NCI-H510A (cell line): ENCODE measurements around the gene PDE4D.
"Not testable (repeated sequence)": the region's sequence is repeated elsewhere in the genome, so short reads cannot be mapped to it uniquely, and the experiment has no call there.

Experiments used
- DNase-seq: peaks from one replicate; lab custom pipeline; 2025; lab: John Stamatoyannopoulos, UW

PDE4D gene

DNA sequence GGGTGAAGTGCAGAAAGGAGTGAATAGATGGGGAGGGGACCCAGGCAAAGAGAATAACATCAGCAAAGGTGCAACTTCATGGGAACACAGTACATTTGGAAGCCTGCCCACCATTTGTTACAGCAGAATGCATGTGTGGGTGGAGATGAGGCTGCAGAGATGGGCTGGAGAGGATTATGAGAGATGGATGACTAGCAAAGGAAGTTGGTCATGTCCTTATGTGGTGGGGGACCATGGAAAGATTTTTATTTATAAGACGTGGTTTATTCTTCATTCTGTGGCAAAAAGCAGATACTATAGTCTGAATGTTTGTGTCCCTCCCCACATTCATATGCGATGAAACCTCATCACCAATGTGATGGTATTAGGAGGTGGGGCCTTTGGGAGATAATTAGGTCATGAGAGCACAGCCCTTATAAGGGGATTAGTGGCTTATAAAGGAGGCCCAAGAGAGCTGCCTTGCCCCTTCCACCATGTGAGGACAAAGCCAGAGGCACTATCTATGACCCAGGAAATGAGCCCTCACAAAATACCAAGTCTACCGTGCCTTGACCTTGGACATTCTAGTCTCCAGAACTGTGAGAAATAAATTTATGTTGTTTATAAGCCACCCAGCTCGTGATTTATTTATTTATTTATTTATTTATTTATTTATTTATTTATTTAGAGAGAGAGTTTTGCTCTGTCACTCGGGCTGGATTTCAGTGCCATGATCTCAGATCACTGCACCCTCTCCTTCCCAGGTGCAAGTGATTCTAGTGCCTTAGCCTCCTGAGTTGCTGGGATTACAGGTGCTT is 827.0 kb downstream of the PDE4D start:
- DNase-seq = no peak

DNA sequence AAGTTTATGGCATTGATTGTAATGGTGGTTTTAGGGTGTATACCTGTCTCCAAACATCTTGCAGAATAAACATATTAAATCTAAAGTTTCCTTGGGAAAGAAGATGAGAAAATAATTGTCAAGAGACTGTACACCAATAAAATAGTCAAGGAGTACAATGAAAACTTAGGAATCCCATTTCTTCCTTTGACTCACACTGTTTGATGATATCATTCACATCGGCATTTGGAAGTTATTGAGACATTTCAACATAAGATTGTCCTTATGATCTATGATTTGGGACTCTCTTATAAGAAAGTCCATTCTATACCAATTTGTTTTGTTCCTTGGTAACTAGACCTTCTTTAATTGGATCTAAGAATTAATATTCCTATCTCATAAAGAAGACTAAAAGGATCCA is 828.0 kb downstream of the PDE4D start:
- no peak for DNase-seq

- no peak for DNase-seq
These were observed 829.2 kb downstream of the PDE4D start for GRCh38 chr5:59064293-59064692.

- DNase-seq = no peak
These were observed 830.4 kb downstream of the PDE4D start for GRCh38 chr5:59062986-59063683.

DNA sequence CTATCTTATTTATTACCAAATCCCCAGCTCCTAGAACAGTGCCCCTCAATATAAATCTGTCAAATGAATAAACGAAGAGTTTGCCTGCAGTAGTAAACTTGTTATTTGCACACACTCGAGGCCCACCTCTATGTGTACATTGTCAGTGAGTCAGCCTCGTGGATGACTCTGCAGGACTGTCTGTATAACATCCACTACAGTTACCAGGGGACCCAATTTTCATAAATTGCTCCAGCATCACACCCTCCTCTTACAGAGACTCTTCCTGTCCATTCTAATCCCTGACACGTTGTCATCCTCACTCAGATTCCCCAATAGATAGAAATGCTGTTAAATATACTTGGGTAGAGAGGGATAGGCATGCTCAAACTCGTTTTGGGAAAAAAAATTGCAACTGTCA is 832.1 kb downstream of the PDE4D start:
- DNase-seq = no peak

DNA sequence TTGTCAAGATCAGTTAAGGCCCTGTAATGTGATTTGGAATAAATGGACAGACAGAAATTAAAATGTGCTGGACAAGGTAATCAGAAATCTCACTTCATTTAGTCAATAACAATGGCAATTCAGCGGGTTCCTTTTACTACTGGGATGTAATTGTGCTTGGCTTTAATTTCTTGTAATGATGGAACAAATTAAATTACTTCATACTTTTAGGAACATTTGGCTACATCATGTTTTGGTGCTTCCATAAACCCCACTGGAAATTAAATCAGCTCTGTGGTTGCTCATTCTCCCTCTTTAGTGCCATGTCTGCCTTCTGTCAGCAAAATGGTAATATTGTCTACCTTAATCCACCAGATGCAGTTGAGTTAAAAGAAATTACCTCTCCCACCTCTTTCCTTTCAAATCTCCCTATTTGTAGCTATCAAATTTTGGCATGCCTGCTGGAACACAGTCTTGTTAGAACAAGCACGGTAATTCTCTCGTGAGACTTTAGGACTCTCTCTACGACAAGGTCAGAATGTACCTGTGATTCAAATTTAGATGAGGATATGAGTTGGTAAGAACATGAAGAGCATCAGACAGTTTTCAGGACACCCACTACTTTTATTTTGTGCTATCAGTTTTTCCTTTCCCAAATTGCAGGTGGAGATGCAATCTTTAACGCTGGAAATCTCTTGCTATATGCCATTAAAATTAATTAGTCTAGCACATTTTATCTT is 834.4 kb downstream of the PDE4D start:
- DNase-seq = no peak

DNA sequence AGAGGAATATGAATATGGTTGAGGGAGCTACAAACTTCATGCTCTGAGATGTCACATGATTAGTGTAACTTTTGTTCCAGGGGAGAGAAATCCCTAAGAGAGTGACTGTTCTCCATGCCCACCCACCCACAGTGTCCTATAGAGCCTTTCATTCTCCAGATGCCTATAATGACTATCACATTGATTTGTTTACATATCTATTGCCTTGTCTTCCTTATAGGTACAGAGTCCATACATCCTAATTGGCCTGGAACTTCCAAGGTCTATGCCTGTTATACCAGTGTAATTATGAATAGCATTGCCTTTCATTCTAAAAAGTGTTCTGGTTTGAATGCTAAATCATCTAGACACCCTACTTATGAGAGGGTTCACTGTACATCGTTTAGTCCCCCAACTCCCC is 835.3 kb downstream of the PDE4D start:
- no peak for DNase-seq

DNA sequence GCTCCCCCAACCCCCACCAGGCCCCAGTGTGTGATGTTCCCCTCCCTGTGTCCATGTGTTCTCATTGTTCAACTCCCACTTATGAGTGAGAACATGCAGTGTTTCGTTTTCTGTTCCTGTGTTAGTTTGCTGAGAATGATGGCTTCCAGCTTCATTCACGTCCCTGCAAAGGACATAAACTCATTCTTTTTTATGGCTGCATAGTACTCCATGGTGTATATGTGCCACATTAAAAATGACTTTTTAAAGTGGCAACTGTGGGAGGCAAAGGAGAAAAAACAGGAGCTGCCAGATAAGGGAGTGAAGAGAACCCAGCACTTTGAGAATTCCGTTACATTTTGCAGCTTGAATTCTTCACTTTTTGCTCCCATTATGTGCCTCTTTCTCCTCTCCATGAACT is 836.9 kb downstream of the PDE4D start:
- DNase-seq = not testable (repeated sequence)

DNA sequence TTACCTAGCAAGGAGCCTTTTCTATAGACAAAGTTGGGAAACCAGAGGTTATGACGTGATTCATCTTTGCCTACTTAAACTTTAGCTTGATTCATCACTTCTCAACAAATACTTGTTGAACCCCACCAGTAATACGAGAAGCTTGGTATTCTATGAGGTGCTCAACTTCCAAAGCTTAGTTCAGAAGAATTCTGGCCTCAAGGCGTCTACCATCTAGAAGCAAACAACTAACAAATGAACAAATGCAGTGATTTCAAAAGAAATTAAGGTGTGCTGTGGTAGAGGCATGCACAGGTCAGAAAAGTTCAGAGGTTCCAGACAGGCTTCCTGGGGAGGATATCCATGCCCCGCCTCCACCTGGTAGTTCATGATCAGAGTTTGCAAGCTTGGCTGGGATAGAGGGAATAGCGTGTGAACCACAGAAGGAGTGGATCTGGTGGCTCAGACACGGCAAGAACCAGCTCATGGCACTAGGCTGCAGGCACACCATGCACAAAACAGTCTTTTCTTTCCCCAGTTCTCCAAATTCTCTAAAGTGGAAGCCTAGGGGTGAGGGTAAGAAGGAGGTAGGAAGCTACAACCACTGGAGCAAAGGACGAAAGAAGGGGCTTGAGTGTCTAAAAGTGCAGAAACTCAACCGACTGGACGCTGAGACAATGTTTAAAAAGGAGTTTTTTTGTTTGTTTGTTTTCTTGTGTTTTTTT is 837.6 kb downstream of the PDE4D start:
- no peak for DNase-seq

- no peak for DNase-seq
These were observed 838.5 kb downstream of the PDE4D start for GRCh38 chr5:59054963-59055528.

- no peak for DNase-seq
These were observed 841.6 kb downstream of the PDE4D start for GRCh38 chr5:59051951-59052350.

DNA sequence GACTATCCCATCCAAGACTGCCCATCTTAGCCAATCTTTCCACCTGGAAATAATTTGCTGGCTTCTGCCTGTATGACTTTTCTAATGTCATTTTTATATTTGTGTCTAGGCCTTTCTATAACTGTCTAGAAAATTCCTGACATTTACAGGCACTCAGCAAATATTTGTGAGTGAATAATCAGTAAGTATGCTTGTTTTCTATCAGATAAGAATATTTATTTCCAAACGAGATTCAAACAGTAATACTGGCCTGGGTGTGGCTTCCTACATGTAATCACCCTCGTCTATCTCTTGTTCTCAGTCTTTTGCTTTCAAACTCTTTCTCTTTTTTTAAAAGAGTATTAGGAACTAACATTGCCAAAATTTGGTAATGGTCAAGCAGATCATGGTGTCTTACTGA is 844.4 kb downstream of the PDE4D start:
- no peak for DNase-seq

- DNase-seq = no peak
These were observed 851.1 kb downstream of the PDE4D start for GRCh38 chr5:59042201-59043055.

DNA sequence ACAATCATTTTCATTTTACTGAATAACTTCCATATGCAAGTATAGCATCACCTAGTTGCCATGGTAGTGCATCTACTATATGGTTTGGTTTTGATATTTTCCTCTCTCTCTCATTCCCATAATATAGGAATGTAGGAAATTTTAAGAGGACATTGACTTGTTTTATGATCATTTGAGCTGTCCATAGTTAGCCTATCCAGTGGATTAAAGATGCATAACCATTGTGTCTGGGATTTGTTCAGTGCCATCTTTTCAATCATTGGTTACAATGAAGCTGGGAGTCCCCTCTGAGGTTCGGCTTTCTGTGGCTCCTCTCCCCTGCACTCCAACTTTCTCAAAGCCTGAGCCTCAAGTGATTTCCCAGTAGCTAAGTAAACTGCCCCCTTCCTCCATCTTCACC is 852.2 kb downstream of the PDE4D start:
- DNase-seq = no peak

DNA sequence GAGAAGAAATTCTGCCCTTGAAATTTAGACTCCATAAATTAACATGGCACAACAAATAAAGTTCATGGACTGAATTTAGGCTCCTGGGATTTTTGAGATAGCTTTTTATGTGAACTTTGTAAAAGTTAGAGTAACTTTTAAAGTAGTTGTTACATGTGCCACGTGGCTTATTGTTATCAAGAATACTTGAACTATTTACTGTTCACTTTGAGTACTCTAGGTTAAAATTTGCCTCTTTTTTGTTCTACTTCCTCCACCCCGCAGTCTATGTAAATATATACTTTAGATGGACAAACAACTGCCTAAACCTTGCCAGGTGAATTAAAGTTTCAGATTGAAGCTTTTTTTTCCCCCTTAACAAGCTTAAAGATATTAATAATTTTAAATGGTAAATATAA is 852.7 kb downstream of the PDE4D start:
- DNase-seq = no peak

- no peak for DNase-seq
These were observed 853.3 kb downstream of the PDE4D start for GRCh38 chr5:59040024-59040803.

DNA sequence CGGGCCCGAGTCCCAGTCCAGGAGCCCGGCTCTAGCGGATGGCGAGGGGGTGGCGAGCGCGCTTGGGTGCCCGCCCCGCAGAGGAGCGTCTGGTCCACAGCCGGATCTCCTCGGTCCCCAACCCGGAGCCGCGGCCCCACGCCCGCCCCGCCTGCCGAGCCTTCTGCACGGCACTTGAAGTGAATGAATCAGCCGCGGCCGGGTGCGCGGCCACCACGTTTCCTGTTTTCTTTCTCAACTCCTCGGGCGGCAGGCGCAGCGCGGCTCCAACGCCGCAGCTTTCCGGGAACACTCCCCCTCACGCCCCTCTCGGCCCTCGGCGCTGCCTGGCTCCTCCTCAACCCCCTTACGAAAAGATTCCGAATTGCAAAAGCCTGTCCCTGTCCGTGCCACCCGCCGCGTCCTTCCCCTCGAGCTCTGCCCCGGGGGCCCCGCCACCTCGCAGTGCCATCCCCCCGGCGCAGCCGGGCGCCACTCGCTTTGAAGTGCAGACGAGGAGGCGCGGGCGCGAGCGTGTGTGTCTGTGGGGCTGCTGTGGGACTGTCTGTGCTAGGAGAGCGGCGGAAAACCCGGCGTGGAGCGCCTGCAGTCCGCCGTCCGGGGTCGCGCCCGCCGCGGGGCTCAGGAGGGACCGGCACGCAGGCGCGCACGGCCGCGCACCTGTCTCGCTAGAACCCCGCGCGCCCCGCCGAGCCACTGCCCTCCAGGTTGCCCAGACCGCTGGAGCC is 854.1 kb downstream of the PDE4D start:
- DNase-seq = no peak

DNA sequence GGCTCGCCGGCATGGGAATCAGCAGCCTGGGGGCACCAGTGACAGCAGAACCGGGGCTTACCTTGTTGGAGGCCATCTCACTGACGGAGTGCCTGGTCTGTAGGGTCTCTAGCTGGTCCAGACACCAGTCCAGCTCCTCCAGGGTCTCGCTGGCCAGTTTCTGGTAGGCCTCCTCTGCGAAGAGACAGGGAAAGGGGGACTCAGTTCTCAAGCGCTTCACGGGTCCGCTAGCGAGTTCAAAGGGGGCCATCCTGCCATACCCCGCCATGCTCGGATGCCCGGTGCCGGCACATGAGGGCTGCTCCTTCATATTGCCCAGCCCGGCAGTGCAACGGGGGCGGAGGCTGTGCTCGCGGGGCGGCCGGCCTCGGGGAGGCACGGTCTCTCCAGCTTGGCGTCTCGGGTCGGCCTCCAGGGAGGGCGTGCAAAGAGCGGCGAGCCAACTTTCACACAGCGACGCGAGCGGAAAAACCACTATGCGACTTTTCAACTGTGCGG is 854.7 kb downstream of the PDE4D start:
- DNase-seq = no peak
